NCI-H146 treated with DMSO at 0.1 percent for 48 hours (cell line): ENCODE results near the gene PPIF.
A peak's percentile ranks its signal among the peaks of the same experiment; 100 is the strongest.

ENCODE experiments used
- DNase-seq: peaks from one replicate; lab custom pipeline; 2025; ENCODE audit not compliant: unreplicated experiment; lab: John Stamatoyannopoulos, UW

The PPIF gene

DNA sequence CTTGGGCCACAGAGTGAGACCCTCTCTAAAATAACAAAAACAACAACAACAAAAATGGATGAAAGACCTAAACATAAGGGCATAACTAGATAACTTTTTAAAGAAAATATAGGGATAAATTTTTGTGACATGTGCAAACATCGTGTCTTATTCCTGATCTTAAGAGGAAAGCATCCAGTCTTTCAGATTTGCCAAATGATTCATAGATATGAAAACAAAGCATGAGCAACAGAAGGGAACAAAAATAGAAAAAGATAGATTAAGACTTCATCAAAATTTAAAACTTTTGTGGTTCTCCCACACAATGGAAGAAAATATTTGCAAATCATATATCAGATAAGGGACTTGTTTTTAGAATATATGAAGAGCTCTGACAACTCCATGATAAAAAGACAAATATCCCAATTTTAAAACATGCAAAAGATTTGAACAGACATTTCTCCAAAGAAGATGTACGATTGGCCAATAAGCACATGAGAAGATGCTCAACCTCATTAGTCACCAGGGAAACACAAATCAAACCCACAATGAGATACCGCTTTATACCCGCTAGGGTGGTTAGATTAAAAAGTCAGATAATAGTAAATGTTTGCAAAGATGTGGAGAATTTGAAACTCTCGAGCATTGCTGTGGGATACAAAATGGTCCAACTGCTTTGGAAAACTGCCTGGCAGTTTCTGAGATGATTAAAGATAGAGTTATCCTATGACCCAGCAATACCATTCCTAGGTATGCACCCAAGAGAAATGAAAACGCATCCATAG, 20.3 kb downstream of the PPIF start:
- no peak for DNase-seq

DNA sequence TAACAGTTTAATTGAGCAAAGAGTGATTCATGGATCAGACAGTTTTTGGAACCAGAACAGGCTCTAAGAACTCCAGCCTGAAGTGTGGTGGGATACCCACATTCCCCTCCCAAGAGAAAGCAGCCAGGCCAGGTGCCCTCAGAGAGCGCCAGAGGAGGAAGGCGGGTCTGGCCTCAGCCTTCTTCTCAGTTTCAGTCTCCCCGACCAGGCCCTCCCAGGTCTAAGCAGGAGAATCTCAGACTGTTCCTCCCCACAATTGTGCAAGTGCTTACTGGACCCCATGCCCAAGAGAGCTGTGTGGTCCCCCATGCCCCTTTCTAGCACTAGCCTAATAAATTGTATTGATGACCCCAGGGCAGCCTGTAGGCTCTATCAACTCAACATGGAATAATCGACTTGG, 25.6 kb downstream of the PPIF start:
- no peak for DNase-seq

DNA sequence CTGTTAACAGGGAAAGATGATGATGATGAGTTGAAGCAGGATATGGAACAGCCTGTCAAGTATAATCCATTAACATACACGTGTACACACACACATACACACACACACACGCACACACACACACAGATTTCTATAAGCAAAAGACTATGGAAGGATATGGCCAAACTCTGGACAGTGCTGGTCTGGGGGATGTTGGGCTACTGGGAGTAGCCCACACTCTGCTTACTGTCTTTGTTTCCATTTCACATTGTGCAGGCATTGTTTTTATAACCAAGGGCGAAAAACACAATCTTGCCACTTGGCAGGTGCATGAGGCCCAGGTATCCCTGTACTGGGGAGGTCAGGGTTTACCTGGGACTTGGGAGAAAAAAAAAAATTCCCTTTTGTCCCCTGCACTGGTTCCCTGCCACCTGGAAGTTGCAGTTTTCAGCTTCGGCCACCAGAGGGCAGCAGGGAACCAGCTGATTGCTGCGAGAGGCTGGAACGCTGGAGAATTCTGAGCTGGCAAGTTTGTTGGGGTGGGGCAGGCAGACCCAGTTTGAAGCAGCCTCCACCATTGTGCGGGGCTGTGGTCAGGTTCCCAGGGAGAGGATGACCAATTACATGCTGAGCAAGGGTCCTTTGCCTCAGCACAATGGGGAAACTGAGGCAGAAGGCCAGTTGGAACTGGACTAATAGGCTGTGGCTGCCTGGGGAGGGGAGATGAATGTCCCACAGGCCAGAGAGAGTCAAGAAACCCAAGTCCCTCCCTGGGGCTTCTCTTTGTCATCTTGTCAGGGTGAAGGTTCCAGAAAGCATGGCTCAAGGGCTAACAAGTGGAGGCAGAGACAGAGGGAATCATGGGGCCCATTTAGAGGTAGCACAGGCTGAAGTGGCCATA, 27.3 kb downstream of the PPIF start:
- DNase-seq = peak; percentile 61

- no peak for DNase-seq
Measured at GRCh38 chr10:79375321-79376077, 28.2 kb downstream of the PPIF start.

- no peak for DNase-seq
Measured at GRCh38 chr10:79376078-79376628, 28.9 kb downstream of the PPIF start.

DNA sequence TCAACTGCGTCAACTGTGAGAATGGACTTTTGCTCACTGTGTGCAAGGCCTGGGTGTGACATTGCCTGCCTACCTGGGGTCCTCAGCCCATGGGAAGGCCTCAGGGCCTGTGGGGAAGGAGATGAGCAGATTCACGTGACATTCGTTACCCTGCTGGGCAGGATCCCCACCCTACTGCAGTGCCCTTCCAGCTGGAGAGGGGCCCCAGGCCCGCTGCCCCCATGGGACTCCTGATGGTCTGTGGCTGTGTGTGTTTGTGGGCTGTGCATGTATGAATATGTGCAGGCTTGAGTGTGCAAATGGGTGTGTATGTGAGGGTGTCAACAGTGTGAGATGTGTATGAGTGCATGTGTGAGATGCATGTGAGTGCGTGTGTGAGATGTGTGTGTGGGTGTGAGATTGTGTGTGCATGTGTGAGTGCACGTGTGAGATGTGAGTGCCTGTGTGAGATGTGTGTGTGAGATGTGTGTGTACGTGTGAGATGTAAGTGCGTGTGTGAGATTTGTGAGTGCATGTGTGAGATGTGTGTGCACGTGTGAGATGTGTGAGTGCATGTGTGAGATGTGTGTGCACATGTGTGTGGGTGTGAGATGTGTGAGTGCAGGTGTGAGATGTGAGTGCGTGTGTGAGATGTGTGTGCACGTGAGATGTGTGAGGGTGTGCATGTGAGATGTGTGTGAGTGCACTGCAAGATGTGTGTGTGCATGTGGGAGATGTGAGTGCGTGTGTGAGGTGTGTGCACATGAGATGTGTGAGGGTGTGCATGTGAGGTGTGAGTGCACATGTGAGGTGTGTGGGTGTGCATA, 29.7 kb downstream of the PPIF start:
- DNase-seq = no peak

DNA sequence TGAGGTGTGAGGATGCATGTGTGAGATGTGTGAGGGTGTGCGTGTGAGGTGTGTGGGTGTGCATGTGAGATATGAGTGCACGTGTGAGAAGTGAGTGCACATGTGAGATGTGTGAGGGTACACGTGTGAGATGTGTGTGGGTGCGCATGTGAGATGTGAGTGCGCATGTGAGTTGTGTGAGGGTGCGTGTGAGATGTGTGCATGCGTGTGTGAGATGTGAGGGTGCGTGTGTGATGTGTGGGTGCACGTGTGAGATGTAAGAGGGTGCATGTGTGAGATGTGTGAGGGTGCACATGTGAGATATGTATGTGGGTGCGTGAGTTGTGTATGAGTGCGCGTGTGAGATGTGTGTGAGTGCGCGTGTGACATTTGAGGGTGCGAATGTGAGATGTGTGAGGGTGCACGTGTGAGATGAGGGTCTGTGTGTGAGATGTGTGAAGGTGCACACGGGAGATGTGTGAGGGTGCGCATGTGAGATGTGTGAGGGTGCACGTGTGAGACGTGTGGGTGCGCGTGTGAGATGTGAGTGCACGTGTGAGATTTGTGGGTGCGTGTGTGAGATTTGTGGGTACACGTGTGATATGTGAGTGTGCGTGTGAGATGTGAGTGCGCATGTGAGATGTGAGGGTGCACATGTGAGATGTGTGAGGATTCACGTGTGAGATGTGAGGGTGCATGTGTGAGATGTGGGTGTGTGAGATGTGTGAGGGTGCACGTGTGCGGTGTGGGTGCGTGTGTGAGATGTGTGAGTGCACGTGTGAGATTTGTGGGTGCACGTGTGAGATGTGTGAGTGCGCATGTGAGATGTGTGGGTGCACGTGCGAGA, 30.5 kb downstream of the PPIF start:
- DNase-seq = no peak

DNA sequence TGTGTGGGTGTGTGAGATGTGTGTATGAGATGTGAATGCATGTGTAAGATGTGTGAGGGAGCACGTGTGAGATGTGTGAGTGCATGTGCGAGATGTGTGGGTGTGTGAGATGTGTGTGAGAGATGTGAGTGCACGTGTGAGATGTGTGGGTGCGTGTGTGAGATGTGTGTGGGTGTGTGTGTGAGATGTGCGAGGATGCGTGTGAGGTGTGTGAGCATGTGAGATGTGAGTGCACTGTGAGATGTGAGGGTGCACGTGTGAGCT, 31.0 kb downstream of the PPIF start:
- DNase-seq = no peak

- DNase-seq = no peak
Measured at GRCh38 chr10:79378647-79379511, 31.6 kb downstream of the PPIF start.

DNA sequence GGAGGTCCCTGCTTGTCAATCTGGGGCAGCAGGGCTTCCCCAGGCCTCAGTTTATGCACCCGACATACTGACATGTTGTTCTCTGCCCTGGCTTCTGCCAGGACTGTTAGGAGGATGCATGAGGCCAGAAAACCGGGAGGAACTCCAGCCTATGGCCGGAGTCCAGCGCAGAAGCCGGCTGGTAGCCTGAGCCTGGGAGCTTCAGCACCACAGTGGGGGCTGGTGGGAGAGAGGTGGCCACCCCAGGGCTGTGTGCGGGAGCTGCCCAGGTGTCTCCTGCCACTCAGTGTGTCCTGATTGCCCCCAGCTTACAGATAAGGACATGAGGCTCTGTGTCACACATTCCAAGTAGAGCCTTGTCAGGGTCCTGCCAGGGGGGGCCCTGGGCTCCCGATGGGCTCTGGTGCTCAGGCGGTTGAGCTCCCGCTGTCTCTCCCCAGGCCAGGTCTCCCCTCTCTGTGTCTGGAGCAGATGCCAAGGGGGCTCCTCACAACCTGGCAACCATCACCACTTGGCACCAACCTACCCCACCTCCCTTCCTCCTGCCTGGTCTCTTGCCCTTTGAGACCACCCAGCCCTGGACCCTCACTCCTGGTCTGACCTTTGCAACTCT, 32.3 kb downstream of the PPIF start:
- no peak for DNase-seq

- DNase-seq = no peak
Measured at GRCh38 chr10:79380125-79380945, 33.1 kb downstream of the PPIF start.

DNA sequence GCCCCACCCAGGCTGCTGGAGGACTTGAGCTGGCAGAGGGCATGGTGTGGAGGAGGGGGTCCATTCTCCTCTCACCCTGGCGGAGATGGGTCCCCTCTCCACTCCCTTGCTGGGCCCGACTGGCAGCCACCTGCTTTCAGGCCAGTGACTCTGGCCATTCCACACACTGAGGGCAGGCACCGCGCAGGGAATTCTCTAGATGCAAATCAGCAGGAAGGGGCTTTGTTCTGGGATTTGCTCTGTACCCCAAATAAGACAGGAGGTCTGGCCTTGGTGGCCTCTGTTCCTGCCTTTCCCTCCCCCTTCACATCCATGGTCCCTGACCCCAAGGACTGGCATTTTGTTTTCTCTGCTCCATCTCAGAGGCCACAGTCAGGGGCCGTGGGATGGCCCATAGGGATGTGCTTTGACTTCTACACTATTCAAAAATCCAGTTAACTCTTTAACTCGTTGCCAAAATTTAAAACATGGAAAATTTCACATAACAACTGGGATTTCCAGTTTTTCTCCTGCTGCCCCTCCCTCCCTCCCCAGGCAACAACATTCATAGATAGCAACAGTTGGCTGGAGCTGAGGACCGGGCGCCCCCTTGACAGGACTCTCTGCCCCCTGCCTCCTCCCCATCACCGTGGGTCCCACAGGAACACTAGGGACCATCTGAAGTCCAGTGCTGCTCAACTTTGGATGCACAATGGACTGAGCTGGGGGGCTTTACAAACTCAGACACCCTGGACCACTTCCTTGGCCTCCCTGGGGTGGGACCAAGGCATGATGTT, 33.9 kb downstream of the PPIF start:
- no peak for DNase-seq

GRCh38 chr10:79381804-79382221, 34.5 kb downstream of the PPIF start:
- peak; percentile 30 for DNase-seq

DNA sequence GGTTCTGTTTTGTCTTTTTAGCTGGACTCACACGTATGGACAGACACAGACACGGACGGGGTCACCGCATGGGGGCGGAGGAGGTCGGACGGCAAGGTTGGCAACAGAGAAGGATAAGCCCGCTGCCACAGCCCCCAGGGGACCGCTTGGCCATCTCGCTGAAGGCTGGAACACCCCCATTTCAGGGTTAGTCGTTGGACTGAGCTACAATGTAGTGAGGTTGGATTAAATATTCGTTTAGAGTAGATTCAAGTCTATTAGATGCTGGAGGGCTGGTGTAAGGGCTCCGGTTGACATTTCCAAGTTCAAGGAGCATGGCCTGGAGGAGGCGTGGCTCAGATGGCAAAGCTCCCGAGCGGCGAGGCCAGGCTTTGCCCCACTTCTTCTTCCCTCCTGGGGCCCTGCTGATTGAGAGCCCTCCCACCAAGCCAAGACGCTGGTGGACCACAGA, 35.2 kb downstream of the PPIF start:
- DNase-seq = no peak

DNA sequence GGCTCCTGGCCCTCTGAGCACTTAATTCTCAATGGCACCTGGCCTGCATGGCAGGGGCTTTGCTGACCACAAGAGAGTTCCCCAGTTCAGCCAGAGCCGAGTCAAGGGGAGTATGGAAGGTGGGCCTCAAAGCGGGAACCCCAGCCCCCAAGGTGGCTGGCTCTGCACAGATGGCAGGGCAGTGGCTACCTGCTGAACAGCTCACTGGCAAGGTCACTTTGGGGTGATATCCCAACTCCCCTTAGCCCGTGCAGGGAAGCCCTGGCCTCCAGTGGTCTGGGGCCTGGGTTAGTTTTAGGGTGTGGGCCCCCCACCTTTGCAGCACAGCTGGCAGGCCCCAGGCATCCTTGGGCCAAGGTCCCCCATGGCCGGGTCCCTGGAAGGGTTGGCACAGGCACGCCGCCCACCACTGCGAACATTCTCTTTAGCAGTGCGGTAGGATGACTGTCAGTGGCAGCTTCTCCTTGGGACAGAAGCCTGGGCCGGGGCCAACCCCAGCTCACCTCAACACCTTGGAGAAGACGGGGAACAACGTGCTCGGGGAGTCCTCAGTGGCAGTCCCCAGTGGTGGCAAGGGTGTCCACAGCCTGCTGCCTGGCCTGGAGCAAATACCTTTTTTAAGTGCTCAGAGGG, 36.8 kb downstream of the PPIF start:
- DNase-seq = no peak

GRCh38 chr10:79384773-79385391, 37.6 kb downstream of the PPIF start:
- DNase-seq = no peak
